WTC11 (cell line): ENCODE results near the gene B9D2. TPM values are rescaled to one million over a fixed set of nuclear protein-coding genes. Genes with fewer than 3 reads are reported as not detected.

Source experiments
- ATAC-seq: fragments of 200-7000 bp; cut with Tn5 transposase; 2 replicates; pipeline ENCODE4 v1.10.0; 2021; ENCODE audit warnings: mild to moderate bottlenecking, moderate library complexity
- CTCF ChIA-PET: fragments of 300-600 bp; sonication (Branson Sonifier 250); formaldehyde crosslinking; loops from one replicate; lab custom pipeline; 2021; ENCODE audit warnings: antibody characterized with exemption; lab: Charles Lee
- POLR2A ChIA-PET: fragments of 350-600 bp; sonication (Branson Sonifier 250); formaldehyde crosslinking; loops from one replicate; lab custom pipeline; 2021; ENCODE audit warnings: antibody characterized with exemption; lab: Charles Lee
- DNase-seq: peaks from one replicate; pipeline ENCODE4 v3.0.0; 2021; ENCODE audit warnings: low spot score
- H3K27ac Mint-ChIP-seq: 2 replicates; pipeline ENCODE4 v1.8.0; 2021; ENCODE audit warnings: mixed read lengths
- H3K27me3 Mint-ChIP-seq: 2 replicates; pipeline ENCODE4 v1.8.0; 2021; ENCODE audit warnings: low read depth, mild to moderate bottlenecking, moderate library complexity, mixed read lengths
- H3K36me3 Mint-ChIP-seq: 2 replicates; pipeline ENCODE4 v1.8.0; 2021; ENCODE audit warnings: mixed read lengths
- H3K4me1 Mint-ChIP-seq: 2 replicates; pipeline ENCODE4 v1.8.0; 2022; ENCODE audit warnings: mixed read lengths
- H3K4me3 Mint-ChIP-seq: 2 replicates; pipeline ENCODE4 v1.8.0; 2021; ENCODE audit warnings: mild to moderate bottlenecking, moderate library complexity, mixed read lengths
- H3K9me3 Mint-ChIP-seq: 2 replicates; pipeline ENCODE4 v1.8.0; 2021; ENCODE audit warnings: mixed read lengths
- ATF1 ChIP-seq: sonication (generic); formaldehyde crosslinking; IDR thresholded peaks from 2 replicates; pipeline ENCODE4 v1.8.1; 2023; ENCODE audit warnings: mild to moderate bottlenecking, moderate library complexity, missing genetic modification reagents
- ATF3 ChIP-seq: sonication (generic); formaldehyde crosslinking; conservative IDR thresholded peaks from 2 replicates; pipeline ENCODE4 v1.8.1; 2022; ENCODE audit warnings: mild to moderate bottlenecking, missing genetic modification reagents
- ATF6 ChIP-seq: sonication (generic); formaldehyde crosslinking; IDR thresholded peaks from 2 replicates; pipeline ENCODE4 v1.8.1; 2023; ENCODE audit warnings: mild to moderate bottlenecking, missing genetic modification reagents
- E2F1 ChIP-seq: sonication (generic); formaldehyde crosslinking; IDR thresholded peaks from 2 replicates; pipeline ENCODE4 v1.8.0; 2022; ENCODE audit warnings: mild to moderate bottlenecking, missing genetic modification reagents
- EMX1 ChIP-seq: fragments of 250-450 bp; sonication (Bioruptor Pico); IDR thresholded peaks from 2 replicates; pipeline ENCODE4 v1.8.0; 2021; ENCODE audit warnings: mild to moderate bottlenecking
- ETV6 ChIP-seq: sonication (generic); formaldehyde crosslinking; IDR thresholded peaks from 2 replicates; pipeline ENCODE4 v1.8.1; 2022; ENCODE audit warnings: mild to moderate bottlenecking, missing genetic modification reagents
- FOXP4 ChIP-seq: sonication (generic); formaldehyde crosslinking; IDR thresholded peaks from 2 replicates; pipeline ENCODE4 v1.8.0; 2022; ENCODE audit warnings: mild to moderate bottlenecking, missing genetic modification reagents
- GABPB1 ChIP-seq: sonication (generic); formaldehyde crosslinking; IDR thresholded peaks from 2 replicates; pipeline ENCODE4 v1.8.1; 2023; ENCODE audit warnings: mild to moderate bottlenecking, missing genetic modification reagents
- GRHL2 ChIP-seq: fragments of 250-450 bp; sonication (Bioruptor Pico); IDR thresholded peaks from 2 replicates; pipeline ENCODE4 v1.8.0; 2022; ENCODE audit warnings: mild to moderate bottlenecking, moderate library complexity; ENCODE audit not compliant: insufficient replicate concordance, severe bottlenecking
- GTF2I ChIP-seq: fragments of 250-450 bp; sonication (Bioruptor Pico); conservative IDR thresholded peaks from 2 replicates; pipeline ENCODE4 v1.4.0; 2021; ENCODE audit warnings: mild to moderate bottlenecking
- HMGA2 ChIP-seq: fragments of 250-450 bp; sonication (Bioruptor Pico); IDR thresholded peaks from 2 replicates; pipeline ENCODE4 v1.4.0; 2021; ENCODE audit warnings: mild to moderate bottlenecking, moderate library complexity
- IRF1 ChIP-seq: sonication (generic); formaldehyde crosslinking; IDR thresholded peaks from 2 replicates; pipeline ENCODE4 v1.8.0; 2023; ENCODE audit warnings: missing genetic modification reagents
- KAT7 ChIP-seq: sonication (generic); formaldehyde crosslinking; IDR thresholded peaks from 2 replicates; pipeline ENCODE4 v1.8.1; 2023; ENCODE audit warnings: missing genetic modification reagents, mild to moderate bottlenecking, borderline replicate concordance
- MAX ChIP-seq: sonication (generic); formaldehyde crosslinking; IDR thresholded peaks from 2 replicates; pipeline ENCODE4 v1.8.0; 2022; ENCODE audit warnings: mild to moderate bottlenecking, missing genetic modification reagents
- NR3C1 ChIP-seq: sonication (generic); formaldehyde crosslinking; conservative IDR thresholded peaks from 2 replicates; pipeline ENCODE4 v1.8.1; 2023; ENCODE audit warnings: low read depth, mild to moderate bottlenecking, missing genetic modification reagents
- OVOL2 ChIP-seq: fragments of 250-450 bp; sonication (Bioruptor Pico); IDR thresholded peaks from 2 replicates; pipeline ENCODE4 v1.9.0; 2021; ENCODE audit warnings: mild to moderate bottlenecking, borderline replicate concordance
- SMAD3 ChIP-seq: sonication (generic); formaldehyde crosslinking; IDR thresholded peaks from 2 replicates; pipeline ENCODE4 v1.8.0; 2022; ENCODE audit warnings: missing genetic modification reagents, mild to moderate bottlenecking, borderline replicate concordance
- SMAD4 ChIP-seq: sonication (generic); formaldehyde crosslinking; IDR thresholded peaks from 2 replicates; pipeline ENCODE4 v1.8.0; 2022; ENCODE audit warnings: mild to moderate bottlenecking, missing genetic modification reagents
- TCF7 ChIP-seq: sonication (generic); formaldehyde crosslinking; IDR thresholded peaks from 2 replicates; pipeline ENCODE4 v1.8.0; 2022; ENCODE audit warnings: mild to moderate bottlenecking, low read depth, missing genetic modification reagents, moderate library complexity
- TEAD1 ChIP-seq: sonication (generic); formaldehyde crosslinking; IDR thresholded peaks from 2 replicates; pipeline ENCODE4 v1.8.0; 2022; ENCODE audit warnings: mild to moderate bottlenecking, missing genetic modification reagents
- TEAD4 ChIP-seq: sonication (generic); formaldehyde crosslinking; IDR thresholded peaks from 2 replicates; pipeline ENCODE4 v1.8.0; 2022; ENCODE audit warnings: mild to moderate bottlenecking, missing genetic modification reagents
- TP53 ChIP-seq: sonication (generic); formaldehyde crosslinking; IDR thresholded peaks from 2 replicates; pipeline ENCODE4 v1.8.1; 2023; ENCODE audit warnings: mild to moderate bottlenecking, missing genetic modification reagents
- ZBTB21 ChIP-seq: sonication (generic); formaldehyde crosslinking; IDR thresholded peaks from 2 replicates; pipeline ENCODE4 v1.8.1; 2023; ENCODE audit warnings: mild to moderate bottlenecking, missing genetic modification reagents, borderline replicate concordance
- ZNF138 ChIP-seq: sonication (generic); formaldehyde crosslinking; conservative IDR thresholded peaks from 2 replicates; pipeline ENCODE4 v1.8.1; 2022; ENCODE audit warnings: mild to moderate bottlenecking, moderate library complexity, missing genetic modification reagents
- ZNF219 ChIP-seq: sonication (generic); formaldehyde crosslinking; IDR thresholded peaks from 2 replicates; pipeline ENCODE4 v1.8.0; 2023; ENCODE audit warnings: missing genetic modification reagents, mild to moderate bottlenecking, borderline replicate concordance
- ZNF423 ChIP-seq: fragments of 250-450 bp; sonication (Bioruptor Pico); IDR thresholded peaks from 2 replicates; pipeline ENCODE4 v2.1.2; 2022; ENCODE audit warnings: mild to moderate bottlenecking, moderate library complexity
- ZNF532 ChIP-seq: fragments of 250-450 bp; sonication (Bioruptor Pico); IDR thresholded peaks from 2 replicates; pipeline ENCODE4 v1.9.0; 2021; ENCODE audit warnings: mild to moderate bottlenecking, borderline replicate concordance
- total RNA-seq: library from RNA; stranded (reverse); gene quantifications from 3 replicates; pipeline ENCODE4 v1.2.3, GENCODE V29; 2021

B9D2 gene
- total RNA-seq, 1 experiment from 2014 or later: 4.7 TPM

- CTCF ChIA-PET: interaction anchor here (1.0 kb wide), 1 partner anchor 11 kb away, joined by 3 read pairs; no protein-coding TSS in a partner anchor
- DNase-seq (peak; percentile 99), ATAC-seq (peak; percentile 100)
- H3K27me3 Mint-ChIP-seq: no peaks in the 10 kb centered on the region
- no peaks in the 10 kb centered on the region for H3K36me3 Mint-ChIP-seq
- peak within 1 kb of the TSS; percentile 100 for H3K27ac Mint-ChIP-seq
- no peaks in the 10 kb centered on the region for H3K9me3 Mint-ChIP-seq
- H3K4me1 Mint-ChIP-seq: peaks cover 22% of the 10 kb centered on the region
- H3K4me3 Mint-ChIP-seq: peak within 1 kb of the TSS; percentile 100
- POLR2A ChIA-PET: no interaction called here
- TF ChIP-seq TCF7 (CRISPR knock-in tag): no peak
- no peak for TF ChIP-seq IRF1 (CRISPR knock-in tag)
- no peak for TF ChIP-seq SMAD3
- TF ChIP-seq ZNF138 (CRISPR knock-in tag): no peak
- TF ChIP-seq ATF3: no peak
- TF ChIP-seq GABPB1 (CRISPR knock-in tag): no peak; the same call in none of the 2 replicates
- peak; percentile 58; the same call in 1 of the 2 replicates for TF ChIP-seq TEAD1 (CRISPR knock-in tag)
- TF ChIP-seq ZBTB21 (CRISPR knock-in tag): no peak
- no peak for TF ChIP-seq ATF6 (CRISPR knock-in tag)
- no peak for TF ChIP-seq NR3C1 (CRISPR knock-in tag)
- TF ChIP-seq ZNF219: no peak
- no peak for TF ChIP-seq ZNF423 (CRISPR knock-in tag)
- TF ChIP-seq EMX1: no peak
- TF ChIP-seq TP53 (CRISPR knock-in tag): no peak
- no peak for TF ChIP-seq ATF1 (CRISPR knock-in tag)
- TF ChIP-seq KAT7 (CRISPR knock-in tag): no peak
- TF ChIP-seq GTF2I (CRISPR knock-in tag): no peak
- TF ChIP-seq FOXP4 (CRISPR knock-in tag): peak; percentile 12
- no peak for TF ChIP-seq GRHL2
- TF ChIP-seq MAX (CRISPR knock-in tag): peak; percentile 100
- no peak for TF ChIP-seq TEAD4 (CRISPR knock-in tag)
- TF ChIP-seq SMAD4: no peak
- no peak for TF ChIP-seq OVOL2 (CRISPR knock-in tag)
- no peak for TF ChIP-seq HMGA2 (CRISPR knock-in tag)
- TF ChIP-seq E2F1 (CRISPR knock-in tag): no peak
- TF ChIP-seq ZNF532 (CRISPR knock-in tag): no peak
- no peak; the same call in 1 of the 2 replicates for TF ChIP-seq ETV6 (CRISPR knock-in tag)
These were observed 33.4 kb upstream of the B9D2 start, which contains the start of the genes BCKDHA and EXOSC5 for GRCh38 chr19:41397086-41398049. TSS of gene BCKDHA (plus strand) at chr19:41397818. CDS start at chr19:41397828, 10 bp downstream. TSS of gene EXOSC5 (minus strand) at chr19:41397359. CDS start at chr19:41397328, 31 bp downstream.
